NB4 (cell line): Measurements from ENCODE around the gene TASP1.

Experiments used
- DNase-seq: peaks from one replicate; pipeline ENCODE4 v3.0.0; 2010; ENCODE audit warnings: low read depth
- H3K4me3 ChIP-seq: one replicate; pipeline ENCODE4 v1.5.1; 2011; ENCODE audit warnings: mild to moderate bottlenecking, low read depth, low read length, moderate library complexity
- CTCF ChIP-seq: IDR thresholded peaks from one replicate; pipeline ENCODE4 v1.5.1; 2012; ENCODE audit warnings: low read depth, low read length
- MAX ChIP-seq: IDR thresholded peaks from 2 replicates; pipeline ENCODE4 v1.6.1; 2011; ENCODE audit warnings: low read depth, low read length
- MYC ChIP-seq: IDR thresholded peaks from 2 replicates; pipeline ENCODE4 v1.6.1; 2011; ENCODE audit warnings: low read depth, low read length
- POLR2A ChIP-seq: IDR thresholded peaks from 2 replicates; pipeline ENCODE4 v1.6.1; 2011; ENCODE audit warnings: mild to moderate bottlenecking; ENCODE audit not compliant: insufficient read length; ENCODE audit errors: extremely low read depth

The TASP1 gene

GRCh38 chr20:13441388-13441787, 197.3 kb downstream of the TASP1 start:
- TF ChIP-seq CTCF (no peak), MAX (no peak), POLR2A (no peak), MYC (no peak)
- no peak overlapping the region for H3K4me3 ChIP-seq
- DNase-seq: no peak

DNA sequence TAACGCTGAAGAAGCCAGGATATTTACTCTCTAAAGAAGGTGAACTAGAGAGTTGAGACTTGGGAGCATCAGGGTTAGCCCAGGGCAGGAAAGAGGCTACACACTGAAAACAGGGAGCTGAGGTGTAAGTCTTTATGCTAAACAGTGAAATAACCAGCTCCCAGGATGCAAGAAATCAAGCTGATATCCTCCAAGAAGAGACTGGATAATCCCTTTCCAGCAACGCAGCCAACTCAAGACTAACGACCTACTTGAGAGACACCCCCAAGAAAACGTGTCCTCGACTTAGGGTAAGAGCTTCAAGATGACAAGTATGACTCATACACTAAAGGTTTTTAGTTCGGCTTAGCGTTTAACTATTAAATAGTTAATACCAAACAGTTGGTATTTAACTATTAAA, 202.2 kb downstream of the TASP1 start:
- H3K4me3 ChIP-seq: no peak overlapping the region
- DNase-seq: no peak
- TF ChIP-seq POLR2A: no peak
- no peak for TF ChIP-seq MAX
- no peak for TF ChIP-seq CTCF
- TF ChIP-seq MYC: no peak

DNA sequence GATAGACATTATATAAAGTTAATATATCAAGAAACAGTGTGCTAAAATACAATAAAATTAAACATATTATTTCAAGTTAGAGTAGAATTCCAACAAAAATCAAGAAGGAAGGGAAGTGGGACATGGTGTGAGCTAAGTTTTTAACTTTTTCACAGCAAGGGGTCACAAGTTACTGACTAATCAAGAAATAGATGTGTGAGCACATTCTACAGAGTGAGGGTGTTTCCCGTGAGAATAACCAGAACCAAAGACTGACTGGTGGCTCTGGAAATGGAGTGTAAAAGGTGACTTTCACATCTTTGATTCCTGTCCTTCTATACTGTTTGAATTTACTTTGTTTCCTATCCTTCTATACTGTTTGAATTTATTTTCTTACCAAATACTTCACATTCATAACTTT, 206.6 kb downstream of the TASP1 start:
- no peak for DNase-seq
- H3K4me3 ChIP-seq: no peak overlapping the region
- no peak for TF ChIP-seq MYC
- no peak for TF ChIP-seq CTCF
- TF ChIP-seq MAX: no peak
- TF ChIP-seq POLR2A: no peak

DNA sequence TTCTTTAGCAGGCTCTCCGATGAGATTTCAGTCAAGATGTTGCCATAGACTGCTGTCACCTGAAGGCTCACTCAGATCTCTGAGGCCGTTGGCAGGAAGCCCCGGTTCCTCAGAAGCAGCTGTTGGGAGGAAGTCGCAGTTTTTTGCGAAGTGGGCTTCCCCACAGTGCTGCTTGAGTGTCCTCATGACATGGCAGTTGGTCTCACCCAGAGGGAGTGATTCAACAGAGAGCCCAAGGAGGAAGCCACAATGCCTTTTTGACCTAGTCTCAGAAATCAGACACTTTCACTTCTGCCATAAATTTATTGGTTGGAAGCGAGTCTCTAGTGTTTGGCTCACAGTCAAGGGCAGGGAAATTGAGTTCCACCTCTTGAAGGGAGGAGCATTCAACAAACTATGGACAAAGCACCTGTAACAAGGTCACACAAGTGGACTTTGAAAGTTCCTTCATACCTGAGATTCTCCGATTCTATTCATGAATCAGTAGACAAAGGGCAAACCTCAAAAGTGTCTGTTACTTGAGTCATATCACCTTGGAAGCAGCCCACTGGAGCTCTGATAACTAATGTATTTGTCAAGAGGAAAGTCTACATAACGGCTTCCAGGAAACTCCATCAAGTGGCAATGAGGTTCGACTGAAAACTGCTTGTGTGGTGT, 208.3 kb downstream of the TASP1 start:
- peak; percentile 37 for DNase-seq
- no peak overlapping the region for H3K4me3 ChIP-seq
- TF ChIP-seq MYC: no peak
- TF ChIP-seq CTCF: no peak
- TF ChIP-seq POLR2A: no peak
- no peak for TF ChIP-seq MAX

GRCh38 chr20:13428684-13429083, 210.0 kb downstream of the TASP1 start:
- TF ChIP-seq MYC (no peak), CTCF (no peak), POLR2A (no peak), MAX (no peak)
- H3K4me3 ChIP-seq: no peak overlapping the region
- no peak for DNase-seq

DNA sequence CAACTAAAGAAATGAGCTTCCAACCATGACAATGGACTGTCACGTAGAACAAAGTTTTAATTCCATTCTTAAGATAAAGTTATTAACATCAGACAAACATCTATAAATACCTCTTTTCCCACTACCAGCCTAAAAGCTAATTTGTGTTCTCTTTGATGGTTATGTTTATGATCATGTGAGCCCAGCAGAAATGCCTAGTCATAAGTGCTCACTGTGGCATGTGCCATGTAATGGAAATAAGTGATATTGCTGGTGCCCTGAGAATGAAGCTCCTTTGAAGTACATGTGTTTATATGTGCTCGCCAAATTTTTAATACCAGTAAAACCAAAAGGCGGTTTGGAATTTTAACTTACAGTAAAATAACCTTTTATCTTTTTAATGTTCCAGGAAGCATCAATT, 211.9 kb downstream of the TASP1 start:
- no peak for DNase-seq
- no peak overlapping the region for H3K4me3 ChIP-seq
- TF ChIP-seq MAX (no peak), CTCF (no peak), MYC (no peak)
